Type B pancreatic cell (in vitro differentiated cells): ENCODE data around the gene CELF5. TPM values are rescaled to one million over a fixed set of nuclear protein-coding genes. Genes with fewer than 3 reads are reported as not detected.

ENCODE experiments used
- DNase-seq: peaks from one replicate; pipeline ENCODE4 v3.0.0; 2021; ENCODE audit warnings: mixed read lengths; ENCODE audit not compliant: unreplicated experiment; ENCODE audit errors: extremely low spot score
- H3K27ac Mint-ChIP-seq: 2 replicates; pipeline ENCODE4 v1.8.0; 2021; ENCODE audit warnings: mild to moderate bottlenecking, mixed read lengths
- H3K27me3 Mint-ChIP-seq: 2 replicates; pipeline ENCODE4 v1.8.0; 2021; ENCODE audit warnings: mixed read lengths
- H3K36me3 Mint-ChIP-seq: 2 replicates; pipeline ENCODE4 v1.8.0; 2021; ENCODE audit warnings: mixed read lengths
- H3K4me1 Mint-ChIP-seq: one replicate; pipeline ENCODE4 v1.8.0; 2021; ENCODE audit warnings: mixed read lengths; ENCODE audit not compliant: unreplicated experiment
- H3K4me3 Mint-ChIP-seq: 2 replicates; pipeline ENCODE4 v1.8.0; 2021; ENCODE audit warnings: mild to moderate bottlenecking, mixed read lengths
- H3K9me3 Mint-ChIP-seq: 2 replicates; pipeline ENCODE4 v1.8.0; 2021; ENCODE audit warnings: mixed read lengths
- long read RNA-seq: library from polyadenylated mRNA; unstranded; transcript quantifications from one replicate; pipeline ENCODE4 v2.0.0, GENCODE V29; 2020
- total RNA-seq: library from RNA; stranded (reverse); gene quantifications from 2 replicates; pipeline ENCODE4 v1.2.1, GENCODE V29; 2021; ENCODE audit warnings: low replicate concordance
- TF ChIP-seq, protein P1 (sequence below): fragments of 200-600 bp; sonication (generic); conservative IDR thresholded peaks from 2 replicates; pipeline ENCODE4 v1.5.0; 2021; ENCODE audit warnings: antibody characterized with exemption, mild to moderate bottlenecking

The CELF5 gene
- 0.50 and 2.6 TPM in 2 replicates for total RNA-seq
- long read RNA-seq: 0 reads

DNA sequence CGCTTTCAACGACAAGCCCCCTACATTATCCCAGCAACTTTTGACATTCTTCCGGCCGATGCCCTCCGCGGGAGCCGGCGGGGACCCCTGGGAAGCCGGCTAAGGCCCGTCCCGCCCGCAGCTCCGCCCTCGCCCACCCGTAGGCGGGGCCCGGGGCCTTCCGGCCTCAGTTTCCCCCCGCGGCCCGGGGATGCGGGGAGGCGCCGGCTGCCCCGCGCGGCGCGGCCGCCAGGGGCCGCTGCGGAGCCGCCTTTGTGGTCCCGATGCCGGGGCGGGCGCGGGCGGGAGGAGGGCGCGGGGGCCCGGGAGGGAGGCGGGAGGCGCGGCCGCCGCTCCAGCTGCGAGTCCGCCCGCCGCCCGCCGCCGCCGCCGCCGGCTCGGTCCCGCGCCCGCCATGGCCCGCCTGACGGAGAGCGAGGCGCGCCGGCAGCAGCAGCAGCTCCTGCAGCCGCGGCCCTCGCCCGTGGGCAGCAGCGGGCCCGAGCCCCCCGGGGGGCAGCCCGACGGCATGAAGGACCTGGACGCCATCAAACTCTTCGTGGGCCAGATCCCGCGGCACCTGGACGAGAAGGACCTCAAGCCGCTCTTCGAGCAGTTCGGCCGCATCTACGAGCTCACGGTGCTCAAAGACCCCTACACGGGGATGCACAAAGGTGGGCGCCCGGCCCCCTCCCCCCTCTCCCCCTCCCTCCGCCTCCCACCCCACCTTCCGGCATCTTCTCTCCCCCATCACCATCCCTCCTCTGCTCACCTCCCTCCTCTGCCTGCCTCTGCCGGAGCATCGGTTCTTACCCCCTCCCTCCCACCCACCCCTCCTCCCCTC, at the start of gene CELF5:
CELF5 (plus strand) TSS at position 316 of the 823 bp plus-strand sequence; CDS start at position 395, 79 bp downstream.
- DNase-seq: no peak
- H3K9me3 Mint-ChIP-seq: no peaks in the 10 kb centered on the region

DNA sequence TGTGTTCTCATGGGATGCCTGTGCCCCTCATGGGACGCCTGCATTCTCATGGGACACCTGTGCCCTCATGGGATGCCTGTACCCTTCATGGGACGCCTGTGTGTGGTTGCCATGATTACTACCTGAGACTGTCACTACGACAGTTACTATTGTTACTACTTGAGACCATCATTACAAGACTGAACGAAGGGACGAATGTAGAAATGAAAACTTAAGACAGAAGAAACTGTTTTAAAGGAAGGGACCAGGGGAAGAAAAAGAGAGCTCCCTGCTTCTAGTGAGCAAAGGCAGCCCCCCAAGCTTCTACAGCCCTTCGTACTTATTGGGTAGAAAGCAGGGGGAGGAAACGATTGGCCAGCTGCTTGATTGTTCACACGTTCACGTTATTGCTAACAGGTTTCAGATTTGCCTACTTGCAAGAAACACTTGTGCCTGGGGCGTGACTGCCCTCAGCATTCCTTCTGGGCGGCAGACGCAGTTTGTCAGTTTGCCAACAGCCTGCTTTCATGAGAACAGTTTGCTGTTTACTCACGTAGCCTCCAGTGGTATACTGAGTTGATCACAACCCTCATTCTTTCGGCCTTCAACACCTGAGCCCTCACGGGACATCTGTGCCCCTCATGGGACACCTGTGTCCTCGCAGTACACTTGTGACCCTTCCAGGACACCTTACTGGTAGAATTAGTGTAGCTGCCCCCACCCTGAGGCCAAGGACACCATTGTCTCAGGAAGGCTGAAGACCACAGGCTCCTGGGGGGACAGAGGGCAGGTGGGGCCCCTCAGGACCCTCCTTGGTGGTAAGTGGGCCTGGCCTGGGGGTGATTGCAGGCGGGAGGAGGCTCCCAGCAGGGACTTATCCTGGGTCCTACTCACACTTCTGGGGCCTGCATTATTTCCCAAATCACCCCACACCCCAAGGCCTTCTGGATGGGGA, 48.4 kb upstream of the CELF5 start:
- Mint-ChIP-seq H3K27me3 (no peaks in the 10 kb centered on the region), H3K4me3 (no peak overlapping the region), H3K9me3 (no peaks in the 10 kb centered on the region), H3K36me3 (no peaks in the 10 kb centered on the region), H3K27ac (peak overlapping the region; percentile 80), H3K4me1 (no peaks in the 10 kb centered on the region)
- no peak for DNase-seq
- TF ChIP-seq, protein P1, sequence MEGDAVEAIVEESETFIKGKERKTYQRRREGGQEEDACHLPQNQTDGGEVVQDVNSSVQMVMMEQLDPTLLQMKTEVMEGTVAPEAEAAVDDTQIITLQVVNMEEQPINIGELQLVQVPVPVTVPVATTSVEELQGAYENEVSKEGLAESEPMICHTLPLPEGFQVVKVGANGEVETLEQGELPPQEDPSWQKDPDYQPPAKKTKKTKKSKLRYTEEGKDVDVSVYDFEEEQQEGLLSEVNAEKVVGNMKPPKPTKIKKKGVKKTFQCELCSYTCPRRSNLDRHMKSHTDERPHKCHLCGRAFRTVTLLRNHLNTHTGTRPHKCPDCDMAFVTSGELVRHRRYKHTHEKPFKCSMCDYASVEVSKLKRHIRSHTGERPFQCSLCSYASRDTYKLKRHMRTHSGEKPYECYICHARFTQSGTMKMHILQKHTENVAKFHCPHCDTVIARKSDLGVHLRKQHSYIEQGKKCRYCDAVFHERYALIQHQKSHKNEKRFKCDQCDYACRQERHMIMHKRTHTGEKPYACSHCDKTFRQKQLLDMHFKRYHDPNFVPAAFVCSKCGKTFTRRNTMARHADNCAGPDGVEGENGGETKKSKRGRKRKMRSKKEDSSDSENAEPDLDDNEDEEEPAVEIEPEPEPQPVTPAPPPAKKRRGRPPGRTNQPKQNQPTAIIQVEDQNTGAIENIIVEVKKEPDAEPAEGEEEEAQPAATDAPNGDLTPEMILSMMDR: no peak

More for the DNA sequence above, at the start of gene CELF5:
- Mint-ChIP-seq H3K4me1 (no peaks in the 10 kb centered on the region), H3K4me3 (peak within 1 kb of the TSS; percentile 41), H3K36me3 (no peaks in the 10 kb centered on the region), H3K27me3 (peaks cover 34% of the 10 kb centered on the region), H3K27ac (no peak within 1 kb of the TSS)
- TF ChIP-seq, protein P1: peak; percentile 78

DNA sequence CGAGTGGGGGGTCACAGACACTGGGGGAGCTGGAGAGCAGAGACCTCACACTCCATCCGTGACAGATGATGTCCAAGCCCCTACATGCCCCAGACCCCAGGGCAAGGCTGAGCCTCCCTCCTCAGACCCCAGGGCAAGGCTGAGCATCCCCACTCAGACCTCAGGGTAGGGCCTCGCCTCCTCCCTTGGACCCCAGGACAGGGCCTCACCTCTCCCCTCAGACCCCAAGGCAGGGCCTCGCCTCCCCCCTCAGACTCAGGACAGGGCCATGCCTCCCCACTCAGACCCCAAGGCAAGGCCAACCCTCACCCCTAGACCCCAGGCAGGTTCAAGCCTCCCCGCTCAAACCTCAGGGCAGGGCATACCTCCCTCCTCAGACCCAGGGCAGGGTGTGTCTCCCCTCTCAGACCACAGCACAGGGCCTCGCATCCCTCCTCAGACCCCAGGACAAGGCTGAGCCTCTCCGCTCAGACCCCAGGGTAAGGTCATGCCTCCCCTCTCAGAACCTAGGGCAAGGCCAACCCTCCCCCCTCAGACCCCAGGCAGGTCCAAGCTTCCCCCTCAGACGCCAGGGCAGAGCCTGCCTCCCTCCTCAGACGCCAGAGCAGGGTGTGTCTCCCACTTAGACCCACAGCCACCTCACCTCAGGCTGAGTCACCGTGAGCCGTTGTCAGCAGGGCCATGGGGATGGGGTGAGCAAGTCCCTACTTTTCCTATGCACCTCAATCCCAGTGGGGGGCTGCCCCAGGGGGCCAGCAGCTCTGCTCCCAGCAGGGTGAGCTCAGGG, 47.6 kb upstream of the CELF5 start:
- Mint-ChIP-seq H3K4me3 (peak overlapping the region; percentile 22), H3K36me3 (no peaks in the 10 kb centered on the region), H3K27me3 (no peaks in the 10 kb centered on the region), H3K4me1 (no peaks in the 10 kb centered on the region), H3K27ac (peak overlapping the region; percentile 72), H3K9me3 (no peaks in the 10 kb centered on the region)
- DNase-seq: peak; percentile 68
- TF ChIP-seq, protein P1: no peak

DNA sequence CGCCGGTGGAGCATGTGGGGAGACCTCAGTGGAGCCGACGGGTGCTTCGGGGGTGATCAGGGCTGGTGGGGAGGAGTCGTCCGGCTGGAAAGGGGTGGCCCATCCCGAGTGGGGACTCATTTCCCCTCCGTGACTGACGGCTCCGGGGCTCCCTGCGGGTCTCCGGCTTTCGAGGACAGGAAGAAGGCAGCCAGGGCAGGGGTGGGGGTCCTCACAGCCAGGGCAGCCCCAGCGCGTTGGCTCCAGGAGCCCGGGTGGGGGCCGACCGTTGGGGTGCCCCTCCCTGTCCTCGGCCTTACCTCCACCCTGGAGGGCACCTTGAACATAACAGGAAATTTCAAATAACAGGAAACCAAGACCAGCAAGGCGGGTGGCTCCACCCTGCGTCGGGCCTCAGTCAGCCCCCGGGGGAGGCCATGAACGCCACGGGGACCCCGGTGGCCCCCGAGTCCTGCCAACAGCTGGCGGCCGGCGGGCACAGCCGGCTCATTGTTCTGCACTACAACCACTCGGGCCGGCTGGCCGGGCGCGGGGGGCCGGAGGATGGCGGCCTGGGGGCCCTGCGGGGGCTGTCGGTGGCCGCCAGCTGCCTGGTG, 46.0 kb upstream of the CELF5 start, which contains the start of gene S1PR4:
S1PR4 (plus strand) TSS at position 393 of the 596 bp plus-strand sequence; CDS start at position 417, 24 bp downstream.
- no peak within 1 kb of the TSS for H3K27ac Mint-ChIP-seq
- no peaks in the 10 kb centered on the region for H3K27me3 Mint-ChIP-seq
- no peaks in the 10 kb centered on the region for H3K9me3 Mint-ChIP-seq
- no peaks in the 10 kb centered on the region for H3K4me1 Mint-ChIP-seq
- H3K36me3 Mint-ChIP-seq: no peaks in the 10 kb centered on the region
- H3K4me3 Mint-ChIP-seq: no peak within 1 kb of the TSS
- DNase-seq: peak; percentile 68
- TF ChIP-seq, protein P1: no peak
